Measurements from ENCODE around the gene NAIF1. TPM values are rescaled to one million over a fixed set of nuclear protein-coding genes. Genes with fewer than 3 reads are reported as not detected.

The NAIF1 gene
- total RNA-seq, 1 experiment from 2014 or later = 11.0 TPM

GRCh38 chr9:128109050-128109709 lies 42.1 kb upstream of the NAIF1 start:
- Histone ChIP-seq H3K9me3 (ENCODE audit: control insufficient read depth in 1 of 2, insufficient read depth in 1 of 2, low read depth in 1 of 2, low read length in 2 of 2) (no peaks in the 10 kb centered on the region), H3K9ac (ENCODE audit: low read length) (no peak overlapping the region), H3K4me3 (replicated peaks in 1 of 2; ENCODE audit: low read depth in 1 of 2, low read length in 2 of 2) (no peak overlapping the region), H3K4me2 (ENCODE audit: low read length) (no peak overlapping the region), H3K79me2 (ENCODE audit: insufficient read depth, low read length) (no peaks in the 10 kb centered on the region), H2AFZ (ENCODE audit: low read depth, low read length, poor library complexity, severe bottlenecking) (no peak overlapping the region), H4K20me1 (ENCODE audit: insufficient read depth) (no peaks in the 10 kb centered on the region), H3K27me3 (ENCODE audit: insufficient read depth, low read length) (no peaks in the 10 kb centered on the region), H3K27ac (ENCODE audit: low read depth, low read length) (no peak overlapping the region), H3K36me3 (ENCODE audit: control insufficient read depth in 1 of 2, insufficient read depth in 2 of 2, low read length in 2 of 2) (peaks cover 4 to 29% of the 10 kb centered on the region in 2 experiments), H3K9me2 (ENCODE audit: insufficient read depth) (no peaks in the 10 kb centered on the region), H3K4me1 (ENCODE audit: control insufficient read depth in 1 of 2, insufficient read depth in 2 of 2, low read length in 2 of 2) (no peaks in the 10 kb centered on the region)
- ChIA-PET POLR2A (interaction anchor here (1.4 kb wide), 1 partner anchor 15 kb away, joined by 4 read pairs; no protein-coding TSS in a partner anchor), CTCF (interaction anchor here (1.1 kb wide), 1 partner anchor 8 kb away, joined by 4 read pairs; no protein-coding TSS in a partner anchor), RAD21 (ENCODE audit: low non-redundant PET in 1 of 2, low total read pairs in 2 of 2, uncharacterized antibody in 2 of 2, unreplicated experiment in 2 of 2) (no interaction called here)
- ATAC-seq = no peak
- no peak for TF ChIP-seq EZH2phosphoT487 (IDR thresholded peaks at IDR 0.05; ENCODE audit: borderline replicate concordance)
- TF ChIP-seq ATF3 (IDR thresholded peaks at IDR 0.05) = no peak
- DNase-seq (ENCODE audit: low read depth, low spot score) = no peak
- BruUV-seq (replicated peaks) = no TSS peak
- intact Hi-C loops (cut with micrococcal nuclease) = no loop called here

- intact Hi-C loops (cut with micrococcal nuclease) = no loop called here
- CTCF ChIA-PET = interaction anchor here (1.1 to 1.8 kb wide), 1 partner anchor 9 kb away, joined by 4 to 7 read pairs; no protein-coding TSS in a partner anchor
- RAD21 ChIA-PET (ENCODE audit: low non-redundant PET in 1 of 2, low total read pairs in 2 of 2, uncharacterized antibody in 2 of 2, unreplicated experiment in 2 of 2) = no interaction called here
- TF ChIP-seq CEBPB (IDR thresholded peaks at IDR 0.05; ENCODE audit: low read depth) = no peak
- no peak for TF ChIP-seq CTCF (IDR thresholded peaks at IDR 0.05 in 2 of 3, conservative IDR thresholded peaks at IDR 0.05 in 1 of 3; ENCODE audit: borderline replicate concordance in 1 of 3, insufficient read depth in 1 of 3, low read depth in 2 of 3, low read length in 2 of 3)
- TF ChIP-seq POLR2A (IDR thresholded peaks at IDR 0.05; ENCODE audit: borderline replicate concordance, extremely low read depth, insufficient read depth, insufficient read length) = no peak
- no peak for TF ChIP-seq FOSL1 (IDR thresholded peaks at IDR 0.05; ENCODE audit: low read depth)
- no peak for TF ChIP-seq MAX (IDR thresholded peaks at IDR 0.05)
- TF ChIP-seq JUND (IDR thresholded peaks at IDR 0.05) = no peak
- no peak for TF ChIP-seq ZBTB33 (IDR thresholded peaks at IDR 0.05; ENCODE audit: extremely low read depth, insufficient replicate concordance, low read length)
Observed at GRCh38 chr9:128108269-128109049, 41.3 kb upstream of the NAIF1 start.

More at GRCh38 chr9:128108269-128109049, 41.3 kb upstream of the NAIF1 start:
- Histone ChIP-seq H3K4me3 (replicated peaks in 1 of 2; ENCODE audit: low read depth in 1 of 2, low read length in 2 of 2) (no peak overlapping the region), H3K36me3 (ENCODE audit: control insufficient read depth in 1 of 2, insufficient read depth in 2 of 2, low read length in 2 of 2) (peaks cover 7 to 34% of the 10 kb centered on the region in 2 experiments), H3K4me1 (ENCODE audit: control insufficient read depth in 1 of 2, insufficient read depth in 2 of 2, low read length in 2 of 2) (no peaks in the 10 kb centered on the region), H3K79me2 (ENCODE audit: insufficient read depth, low read length) (peaks cover under 1% of the 10 kb centered on the region; the same call in 1 of the 2 replicates), H3K9me3 (ENCODE audit: control insufficient read depth in 1 of 2, insufficient read depth in 1 of 2, low read depth in 1 of 2, low read length in 2 of 2) (no peaks in the 10 kb centered on the region), H3K27me3 (ENCODE audit: insufficient read depth, low read length) (no peaks in the 10 kb centered on the region), H4K20me1 (ENCODE audit: insufficient read depth) (no peaks in the 10 kb centered on the region), H3K4me2 (ENCODE audit: low read length) (no peak overlapping the region), H2AFZ (ENCODE audit: low read depth, low read length, poor library complexity, severe bottlenecking) (no peak overlapping the region), H3K27ac (ENCODE audit: low read depth, low read length) (no peak overlapping the region), H3K9ac (ENCODE audit: low read length) (no peak overlapping the region), H3K9me2 (ENCODE audit: insufficient read depth) (no peaks in the 10 kb centered on the region)
- POLR2A ChIA-PET = interaction anchor here (1.3 kb wide), 1 partner anchor 10 kb away, joined by 3 read pairs; no protein-coding TSS in a partner anchor
- DNase-seq (ENCODE audit: low read depth, low spot score) = no peak
- no peak for ATAC-seq
- no TSS peak for BruUV-seq (replicated peaks)

All from HCT116 (cell line).